ENCODE measurements around the gene ATRNL1.

GRCh38 chr10:115250784-115251183 lies 157.6 kb downstream of the ATRNL1 start:
- TF ChIP-seq EP300 (conservative IDR thresholded peaks at IDR 0.05; ENCODE audit: poor library complexity, severe bottlenecking), result no peak
- TF ChIP-seq, protein P1, sequence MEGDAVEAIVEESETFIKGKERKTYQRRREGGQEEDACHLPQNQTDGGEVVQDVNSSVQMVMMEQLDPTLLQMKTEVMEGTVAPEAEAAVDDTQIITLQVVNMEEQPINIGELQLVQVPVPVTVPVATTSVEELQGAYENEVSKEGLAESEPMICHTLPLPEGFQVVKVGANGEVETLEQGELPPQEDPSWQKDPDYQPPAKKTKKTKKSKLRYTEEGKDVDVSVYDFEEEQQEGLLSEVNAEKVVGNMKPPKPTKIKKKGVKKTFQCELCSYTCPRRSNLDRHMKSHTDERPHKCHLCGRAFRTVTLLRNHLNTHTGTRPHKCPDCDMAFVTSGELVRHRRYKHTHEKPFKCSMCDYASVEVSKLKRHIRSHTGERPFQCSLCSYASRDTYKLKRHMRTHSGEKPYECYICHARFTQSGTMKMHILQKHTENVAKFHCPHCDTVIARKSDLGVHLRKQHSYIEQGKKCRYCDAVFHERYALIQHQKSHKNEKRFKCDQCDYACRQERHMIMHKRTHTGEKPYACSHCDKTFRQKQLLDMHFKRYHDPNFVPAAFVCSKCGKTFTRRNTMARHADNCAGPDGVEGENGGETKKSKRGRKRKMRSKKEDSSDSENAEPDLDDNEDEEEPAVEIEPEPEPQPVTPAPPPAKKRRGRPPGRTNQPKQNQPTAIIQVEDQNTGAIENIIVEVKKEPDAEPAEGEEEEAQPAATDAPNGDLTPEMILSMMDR (IDR thresholded peaks at IDR 0.05; ENCODE audit: poor library complexity, severe bottlenecking), result no peak
- no peak for TF ChIP-seq POLR2AphosphoS5 (IDR thresholded peaks at IDR 0.05)
- no peak for TF ChIP-seq MXI1 (conservative IDR thresholded peaks at IDR 0.05; ENCODE audit: poor library complexity, severe bottlenecking)
- no peak for TF ChIP-seq TAF1 (IDR thresholded peaks at IDR 0.05; ENCODE audit: low read depth)
- TF ChIP-seq EZH2 (IDR thresholded peaks at IDR 0.05; ENCODE audit: borderline replicate concordance, insufficient read depth, low read length, poor library complexity, severe bottlenecking), result no peak
- TF ChIP-seq RAD21 (conservative IDR thresholded peaks at IDR 0.05), result no peak
- TF ChIP-seq, protein P2, sequence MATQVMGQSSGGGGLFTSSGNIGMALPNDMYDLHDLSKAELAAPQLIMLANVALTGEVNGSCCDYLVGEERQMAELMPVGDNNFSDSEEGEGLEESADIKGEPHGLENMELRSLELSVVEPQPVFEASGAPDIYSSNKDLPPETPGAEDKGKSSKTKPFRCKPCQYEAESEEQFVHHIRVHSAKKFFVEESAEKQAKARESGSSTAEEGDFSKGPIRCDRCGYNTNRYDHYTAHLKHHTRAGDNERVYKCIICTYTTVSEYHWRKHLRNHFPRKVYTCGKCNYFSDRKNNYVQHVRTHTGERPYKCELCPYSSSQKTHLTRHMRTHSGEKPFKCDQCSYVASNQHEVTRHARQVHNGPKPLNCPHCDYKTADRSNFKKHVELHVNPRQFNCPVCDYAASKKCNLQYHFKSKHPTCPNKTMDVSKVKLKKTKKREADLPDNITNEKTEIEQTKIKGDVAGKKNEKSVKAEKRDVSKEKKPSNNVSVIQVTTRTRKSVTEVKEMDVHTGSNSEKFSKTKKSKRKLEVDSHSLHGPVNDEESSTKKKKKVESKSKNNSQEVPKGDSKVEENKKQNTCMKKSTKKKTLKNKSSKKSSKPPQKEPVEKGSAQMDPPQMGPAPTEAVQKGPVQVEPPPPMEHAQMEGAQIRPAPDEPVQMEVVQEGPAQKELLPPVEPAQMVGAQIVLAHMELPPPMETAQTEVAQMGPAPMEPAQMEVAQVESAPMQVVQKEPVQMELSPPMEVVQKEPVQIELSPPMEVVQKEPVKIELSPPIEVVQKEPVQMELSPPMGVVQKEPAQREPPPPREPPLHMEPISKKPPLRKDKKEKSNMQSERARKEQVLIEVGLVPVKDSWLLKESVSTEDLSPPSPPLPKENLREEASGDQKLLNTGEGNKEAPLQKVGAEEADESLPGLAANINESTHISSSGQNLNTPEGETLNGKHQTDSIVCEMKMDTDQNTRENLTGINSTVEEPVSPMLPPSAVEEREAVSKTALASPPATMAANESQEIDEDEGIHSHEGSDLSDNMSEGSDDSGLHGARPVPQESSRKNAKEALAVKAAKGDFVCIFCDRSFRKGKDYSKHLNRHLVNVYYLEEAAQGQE (IDR thresholded peaks at IDR 0.05; ENCODE audit: borderline replicate concordance), result no peak
- no peak for TF ChIP-seq SMC3 (conservative IDR thresholded peaks at IDR 0.05; ENCODE audit: poor library complexity)
